C4-2B (cell line): ENCODE measurements around the gene SLC25A21.

Source experiments
- CTCF ChIP-seq: fragments of 450-650 bp; conservative IDR thresholded peaks from 2 replicates; pipeline ENCODE4 v1.5.1; 2017; ENCODE audit warnings: mild to moderate bottlenecking
- ZFX ChIP-seq: fragments of 450-650 bp; IDR thresholded peaks from 2 replicates; pipeline ENCODE4 v1.6.1; 2017

- TF ChIP-seq CTCF, result no peak
- no peak for TF ChIP-seq ZFX
These were observed 114.6 kb downstream of the SLC25A21 start for GRCh38 chr14:37057776-37058175.
